Germinal center (tissue), 1 donor: ENCODE data around the gene S100B.

Experiments used
- DNase-seq: peaks from one replicate; pipeline ENCODE4 v3.0.0; 2012; ENCODE audit warnings: mixed read lengths, low spot score

The S100B gene

DNA sequence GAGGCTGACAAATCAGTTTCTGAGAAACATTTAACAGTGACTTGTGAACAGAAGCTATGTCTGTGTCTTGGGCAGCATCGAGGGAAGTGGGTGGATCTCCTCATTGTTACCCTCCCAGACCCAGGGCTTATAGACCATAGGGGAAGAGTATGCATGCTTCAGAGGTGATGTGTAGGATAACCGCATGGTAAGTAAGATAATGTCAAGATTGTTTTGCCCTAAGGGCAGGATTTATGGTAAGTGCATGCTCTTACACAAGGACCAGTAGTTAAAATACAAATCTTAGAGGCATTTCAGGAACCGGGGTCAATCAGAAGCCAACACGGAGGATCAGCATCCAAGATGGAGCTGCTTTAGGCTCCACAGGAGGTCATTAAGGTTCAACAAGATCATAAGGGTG is 22.8 kb upstream of the S100B start:
- DNase-seq: no peak

DNA sequence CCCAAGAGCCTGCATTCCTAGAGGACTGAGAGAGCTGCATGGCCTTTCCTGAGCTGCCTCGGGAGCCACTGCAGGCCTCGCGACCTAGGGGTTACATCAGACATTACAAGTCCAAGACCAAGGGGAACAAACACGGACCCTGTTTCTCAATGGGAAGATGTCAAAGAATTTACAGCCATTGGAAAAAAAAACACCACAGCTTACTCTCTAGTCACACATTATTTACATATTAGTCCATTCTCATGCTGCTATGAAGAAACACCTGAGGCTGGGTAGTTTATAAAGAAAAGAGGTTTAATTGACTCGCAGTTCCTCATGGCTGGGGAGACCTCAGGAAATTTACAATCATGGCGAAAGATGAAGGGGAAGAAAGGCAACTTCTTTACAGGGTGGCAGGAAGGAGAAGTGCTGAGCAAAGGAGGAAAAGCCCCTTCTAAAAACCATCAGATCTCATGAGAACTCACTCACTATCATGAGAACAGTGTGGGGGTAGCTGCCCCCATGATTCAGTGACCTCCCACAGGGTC is 22.2 kb upstream of the S100B start:
- DNase-seq: no peak

DNA sequence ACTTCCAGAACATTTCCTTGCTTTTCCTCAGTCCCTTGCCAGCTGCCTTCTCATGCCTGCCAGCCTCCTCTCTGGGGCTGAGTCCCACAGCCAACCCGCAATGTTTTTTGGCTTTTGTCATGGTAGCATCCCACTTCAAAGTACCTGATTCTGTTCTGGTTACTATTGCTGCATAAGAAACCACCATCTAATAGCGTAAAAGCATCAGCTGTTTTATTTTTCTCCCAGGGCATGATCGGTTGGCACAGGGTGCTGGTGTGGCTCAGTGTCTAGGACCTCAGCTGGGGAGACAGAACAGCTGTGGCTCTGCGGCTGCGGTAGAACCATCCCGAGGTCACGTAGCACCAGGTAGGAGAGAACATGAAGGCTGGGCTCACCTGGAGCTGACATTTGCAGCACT is 21.7 kb upstream of the S100B start:
- DNase-seq: no peak

- DNase-seq: no peak
Observed at GRCh38 chr21:46625759-46626158, 20.9 kb upstream of the S100B start.

DNA sequence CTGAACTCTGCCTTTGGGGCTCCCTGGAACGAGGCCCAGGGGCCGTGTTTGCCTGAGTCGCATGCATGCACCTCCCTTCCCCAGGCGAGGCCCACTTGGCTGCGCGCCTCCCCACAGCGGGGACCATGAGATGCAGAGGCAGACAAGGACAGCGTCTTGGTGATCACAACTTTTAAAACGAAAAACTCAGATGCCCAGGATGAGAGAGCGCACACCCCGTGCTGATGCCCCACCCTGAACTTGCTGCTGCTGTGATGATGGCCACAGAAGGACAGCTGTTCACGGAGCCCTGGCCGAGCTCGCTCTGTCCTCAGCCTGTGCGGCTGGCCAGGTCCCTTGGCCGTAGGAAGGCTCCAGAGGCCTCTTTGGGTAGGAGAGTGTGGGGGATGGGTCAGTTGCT is 19.2 kb upstream of the S100B start:
- DNase-seq: no peak

- DNase-seq: no peak
Observed at GRCh38 chr21:46622226-46622625, 17.3 kb upstream of the S100B start.

DNA sequence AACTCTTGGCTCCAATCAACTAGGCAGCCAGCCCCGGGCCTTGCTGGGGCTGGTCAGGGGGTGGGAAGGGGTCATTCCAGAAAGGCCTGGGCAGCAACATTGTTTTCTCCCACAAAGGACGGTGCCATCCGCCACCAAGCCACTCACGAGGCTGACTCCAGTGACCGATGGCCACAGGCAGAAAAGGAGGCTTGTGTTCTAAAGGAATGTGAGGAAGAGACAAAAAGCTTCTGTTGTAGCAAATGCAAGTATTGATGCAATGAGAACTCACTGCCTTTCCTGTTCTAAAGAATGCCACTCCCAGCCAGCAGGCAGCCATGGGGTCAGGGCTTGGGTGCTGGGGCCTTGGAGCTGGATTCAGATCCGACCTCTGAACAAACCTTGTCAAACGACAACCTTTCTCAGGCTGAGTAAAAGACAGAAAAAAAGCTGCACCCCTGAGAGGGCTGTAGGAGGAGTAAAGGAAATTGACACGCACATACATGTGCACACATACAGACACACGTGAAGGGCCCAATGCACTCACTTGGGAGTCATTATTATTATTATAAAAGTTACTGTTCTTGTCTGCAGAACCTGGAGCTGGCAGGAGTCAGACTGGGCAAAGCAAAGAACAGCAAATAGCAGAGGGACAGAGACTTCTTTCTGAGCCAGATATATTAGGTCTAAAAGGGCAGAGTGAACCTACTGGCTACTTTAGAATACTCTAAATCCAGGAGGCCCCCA is 16.7 kb upstream of the S100B start:
- DNase-seq: no peak

DNA sequence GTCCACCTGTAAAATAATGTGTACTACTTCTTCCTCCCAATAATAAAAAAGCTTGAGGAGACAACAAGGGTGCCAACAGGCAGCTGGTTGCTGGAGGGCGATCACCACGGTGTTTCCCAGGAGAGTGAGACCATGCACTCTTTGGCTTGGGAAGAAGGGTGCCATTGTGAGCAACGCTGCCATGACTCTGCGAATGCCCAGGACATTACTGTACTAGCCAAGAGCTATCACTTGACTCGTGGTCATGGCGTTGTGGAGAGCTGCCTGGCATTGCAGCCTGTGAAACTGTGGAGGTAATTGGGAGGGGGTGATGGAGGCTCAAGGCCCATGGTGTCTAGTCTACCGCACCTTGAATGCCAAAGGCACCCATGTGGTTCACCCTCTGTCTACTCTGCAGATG is 16.0 kb upstream of the S100B start:
- DNase-seq: no peak

DNA sequence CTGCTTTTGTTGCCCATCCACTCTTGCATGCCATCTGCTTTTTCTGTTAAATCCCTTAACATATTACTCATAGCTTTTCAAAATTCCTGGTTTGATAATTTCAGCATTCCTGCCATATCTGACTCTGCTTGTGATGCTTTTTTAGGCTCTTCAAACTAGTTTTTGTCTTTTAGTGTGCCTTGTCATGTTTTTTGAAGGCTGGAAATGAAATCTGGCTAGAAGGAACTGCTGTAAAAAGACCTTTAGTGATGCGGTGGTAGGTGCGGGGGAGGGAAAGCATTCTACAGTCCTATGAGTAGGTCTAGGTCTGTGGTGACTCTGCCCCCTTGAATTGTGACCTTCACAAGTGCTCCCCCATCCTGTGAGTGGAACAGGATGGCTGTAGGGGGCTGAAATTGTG is 15.0 kb upstream of the S100B start:
- no peak for DNase-seq

- no peak for DNase-seq
Observed at GRCh38 chr21:46618738-46619379, 14.0 kb upstream of the S100B start.

GRCh38 chr21:46617267-46618051 is 12.6 kb upstream of the S100B start:
- no peak for DNase-seq

- no peak for DNase-seq
Observed at GRCh38 chr21:46616656-46617055, 11.8 kb upstream of the S100B start.

DNA sequence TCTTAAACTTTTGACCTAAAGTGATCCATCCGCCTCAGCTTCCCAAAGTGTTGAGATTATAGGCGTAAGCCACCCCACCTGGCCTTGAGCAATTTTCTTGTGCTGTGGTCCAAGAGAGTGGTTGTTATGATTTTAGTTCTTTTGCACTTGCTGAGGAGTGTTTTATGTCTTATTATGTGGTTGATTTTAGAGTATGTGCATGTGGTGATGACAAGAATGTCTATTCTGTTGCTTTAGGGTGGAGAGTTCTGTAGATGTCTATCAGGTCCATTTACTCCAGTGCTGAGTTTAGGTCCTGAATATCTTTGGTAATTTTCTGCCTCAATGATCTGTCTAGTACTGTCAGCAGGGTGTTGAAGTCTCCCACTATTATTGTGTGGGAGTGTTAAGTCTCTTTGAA is 11.2 kb upstream of the S100B start:
- DNase-seq: no peak

GRCh38 chr21:46613391-46613790 is 8.5 kb upstream of the S100B start:
- DNase-seq: no peak

GRCh38 chr21:46610018-46610701 is 5.3 kb upstream of the S100B start:
- no peak for DNase-seq

GRCh38 chr21:46608672-46609111 is 3.8 kb upstream of the S100B start:
- DNase-seq: peak; percentile 2

GRCh38 chr21:46607636-46608035 is 2.8 kb upstream of the S100B start:
- no peak for DNase-seq

GRCh38 chr21:46606427-46606813 is 1.5 kb upstream of the S100B start:
- no peak for DNase-seq

GRCh38 chr21:46605767-46606426 is 1.0 kb upstream of the S100B start:
- DNase-seq: no peak

GRCh38 chr21:46604329-46604974 is 430 bp downstream of the S100B start:
- DNase-seq: no peak

- DNase-seq: no peak
Observed at GRCh38 chr21:46603228-46603627, 1.7 kb downstream of the S100B start.
